NCI-H510A treated with DMSO at 0.1 percent for 48 hours (cell line): Measurements from ENCODE around the gene ASB14.
"Not testable (repeated sequence)": the region's sequence is repeated elsewhere in the genome, so short reads cannot be mapped to it uniquely, and the experiment has no call there.

ENCODE experiments used
- DNase-seq: peaks from one replicate; lab custom pipeline; 2025; lab: John Stamatoyannopoulos, UW

Gene ASB14

DNA sequence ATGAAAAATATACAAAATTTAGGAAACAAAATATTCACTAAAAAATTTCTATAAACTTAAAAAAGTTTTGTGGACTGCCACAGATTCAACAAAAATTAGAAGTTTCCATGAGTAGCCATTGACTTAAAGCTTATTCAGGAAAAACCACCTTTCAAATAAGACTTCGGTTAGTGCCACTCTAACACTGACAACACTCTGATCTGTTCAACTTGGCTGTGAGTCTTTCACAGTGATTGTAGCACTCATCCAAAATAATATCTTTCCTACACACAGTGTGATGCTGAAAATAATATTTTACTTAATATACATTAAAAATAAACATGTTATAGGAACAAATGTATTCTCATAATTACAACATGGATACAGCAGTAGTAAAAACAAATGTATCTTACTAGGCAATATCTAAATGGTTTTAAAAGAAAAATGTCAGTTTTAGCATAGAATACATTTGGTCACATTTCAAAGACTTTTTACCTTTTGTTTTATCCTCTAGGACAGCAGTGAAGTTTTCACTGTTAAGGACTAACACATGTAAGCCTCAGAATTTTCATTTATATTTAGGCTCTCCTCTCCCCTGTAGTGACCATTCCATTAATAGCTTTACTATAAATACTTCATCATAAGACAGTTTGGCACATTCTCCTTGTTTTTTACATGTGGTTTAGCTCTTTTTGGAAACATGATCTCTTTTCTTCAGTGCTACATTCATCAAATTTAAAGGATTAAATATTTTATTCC, at the start of gene ASB14:
ASB14 (minus strand) TSS at position 527 of the 738 bp plus-strand sequence. CDS start 652 bp downstream, outside the sequence.
- DNase-seq = no peak

DNA sequence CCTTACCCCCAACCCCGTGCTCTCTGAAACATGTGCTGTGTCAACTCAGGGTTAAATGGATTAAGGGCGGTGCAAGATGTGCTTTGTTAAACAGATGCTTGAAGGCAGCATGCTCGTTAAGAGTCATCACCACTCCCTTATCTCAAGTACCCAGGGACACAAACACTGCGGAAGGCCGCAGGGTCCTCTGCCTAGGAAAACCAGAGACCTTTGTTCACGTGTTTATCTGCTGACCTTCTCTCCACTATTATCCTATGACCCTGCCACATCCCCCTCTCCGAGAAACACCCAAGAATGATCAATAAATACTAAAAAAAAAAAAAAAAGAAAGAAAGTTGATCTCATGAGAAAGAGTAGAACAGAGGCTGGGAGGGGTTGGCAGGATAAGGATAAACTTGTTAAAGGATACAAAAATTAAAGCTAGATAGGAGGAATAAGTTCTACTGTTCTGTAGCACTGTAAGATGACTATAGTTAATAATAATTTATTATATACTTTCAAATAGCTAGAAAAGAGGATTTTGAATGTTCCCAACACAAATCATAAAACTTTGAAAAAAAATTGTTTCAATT, 46.7 kb upstream of the ASB14 start:
- not testable (repeated sequence) for DNase-seq

- DNase-seq = not testable (repeated sequence)
Measured at GRCh38 chr3:57338272-57339070, 46.0 kb upstream of the ASB14 start.

- DNase-seq = no peak
Measured at GRCh38 chr3:57335283-57335938, 42.9 kb upstream of the ASB14 start.

- DNase-seq = peak; percentile 38
Measured at GRCh38 chr3:57331078-57331610, 38.7 kb upstream of the ASB14 start.

- not testable (repeated sequence) for DNase-seq
Measured at GRCh38 chr3:57326498-57326897, 34.0 kb upstream of the ASB14 start.

GRCh38 chr3:57314204-57314603, 21.7 kb upstream of the ASB14 start:
- no peak for DNase-seq

- DNase-seq = no peak
Measured at GRCh38 chr3:57309769-57310360, 17.4 kb upstream of the ASB14 start.

- not testable (repeated sequence) for DNase-seq
Measured at GRCh38 chr3:57303520-57303919, 11.0 kb upstream of the ASB14 start.

GRCh38 chr3:57298041-57298440, 5.6 kb upstream of the ASB14 start:
- DNase-seq = no peak

DNA sequence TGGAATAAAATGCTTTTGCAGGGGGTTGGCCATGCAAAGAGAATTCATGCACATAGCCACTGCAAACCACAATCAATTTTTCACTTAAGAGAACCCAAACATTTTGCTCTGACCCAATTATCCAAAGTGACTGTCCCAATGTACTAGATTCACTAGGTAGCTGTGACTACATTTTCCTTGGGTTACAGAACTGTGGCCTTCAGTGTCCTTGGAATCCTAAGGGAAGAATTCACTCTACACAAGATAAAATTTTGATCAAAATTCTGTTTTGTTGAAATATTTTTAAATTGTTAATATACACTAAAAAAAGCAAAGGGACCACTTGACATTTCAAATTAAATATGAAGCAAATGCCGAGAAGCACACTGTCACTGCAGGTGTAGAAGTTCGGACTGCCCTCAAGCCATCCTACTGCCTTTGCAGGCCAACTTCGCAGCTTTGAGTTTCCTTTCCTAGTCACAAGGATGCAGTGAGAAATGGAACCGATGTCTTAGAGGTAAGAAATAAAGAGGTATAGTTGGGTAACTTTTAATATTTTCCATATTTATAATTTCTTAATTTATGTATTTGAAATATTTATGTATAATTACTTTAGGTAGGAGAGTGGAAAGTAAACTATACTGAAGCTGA, 527 bp upstream of the ASB14 start:
- no peak for DNase-seq

DNA sequence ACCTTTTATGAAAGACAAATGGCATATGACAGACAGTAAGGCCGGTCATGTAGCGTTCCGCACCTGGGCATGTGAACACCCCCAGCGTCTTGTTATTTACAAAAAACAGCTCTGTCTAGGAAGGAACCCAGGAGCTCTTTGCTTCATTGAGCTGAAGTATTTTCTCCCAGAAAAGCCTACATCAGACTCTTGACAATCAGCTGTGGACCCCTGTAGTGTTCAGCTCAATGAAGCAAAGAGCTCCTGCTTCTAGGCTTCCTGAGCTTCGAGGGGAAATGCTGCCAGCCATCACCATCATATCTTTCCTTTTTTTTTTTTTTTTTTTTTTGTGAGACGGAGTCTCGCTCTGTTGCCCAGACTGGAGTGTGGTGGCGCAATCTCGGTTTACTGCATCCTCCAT, 4.1 kb downstream of the ASB14 start:
- no peak for DNase-seq

GRCh38 chr3:57287205-57287604, 5.3 kb downstream of the ASB14 start:
- DNase-seq = no peak

- no peak for DNase-seq
Measured at GRCh38 chr3:57283334-57283733, 9.2 kb downstream of the ASB14 start.

- DNase-seq = no peak
Measured at GRCh38 chr3:57281715-57282114, 10.8 kb downstream of the ASB14 start.

- no peak for DNase-seq
Measured at GRCh38 chr3:57279685-57280084, 12.8 kb downstream of the ASB14 start.

DNA sequence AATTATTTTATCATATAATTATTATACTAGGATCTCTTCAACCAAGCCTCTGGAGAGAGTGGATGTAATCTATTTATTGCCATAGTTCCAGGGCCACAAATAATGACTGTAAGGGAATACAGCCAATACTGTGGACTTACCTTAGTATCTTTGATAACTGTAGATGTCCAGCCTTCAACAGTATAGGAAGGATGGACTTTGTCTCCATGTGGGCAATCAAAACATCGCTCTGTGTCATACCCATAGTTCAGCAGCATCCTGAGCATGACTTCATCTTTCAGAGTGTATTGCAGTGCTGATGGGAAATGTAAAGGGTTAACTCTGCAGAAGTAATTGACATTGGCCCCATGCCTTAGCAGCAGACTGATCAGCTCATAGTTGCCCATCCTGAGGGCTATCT, 14.2 kb downstream of the ASB14 start:
- DNase-seq = no peak

- no peak for DNase-seq
Measured at GRCh38 chr3:57275393-57275792, 17.1 kb downstream of the ASB14 start.

DNA sequence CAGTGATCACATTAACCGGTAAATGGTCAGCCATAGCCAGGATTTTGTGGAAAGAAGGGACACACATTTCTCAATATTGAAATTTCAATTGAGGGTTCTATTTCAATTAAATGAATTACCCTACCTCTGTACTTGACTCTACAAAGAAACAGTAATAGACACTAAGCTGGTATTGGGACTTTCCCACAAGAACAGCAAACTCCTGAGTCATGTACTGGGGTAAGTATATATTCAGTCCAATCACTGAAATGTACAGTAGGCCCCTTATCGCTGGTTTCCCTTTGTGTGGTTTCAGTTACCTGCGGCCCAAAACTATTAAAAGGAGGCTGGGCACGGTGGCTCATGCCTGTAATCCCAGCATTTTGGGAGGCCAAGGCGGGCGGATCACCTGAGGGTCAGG, 17.6 kb downstream of the ASB14 start:
- no peak for DNase-seq

DNA sequence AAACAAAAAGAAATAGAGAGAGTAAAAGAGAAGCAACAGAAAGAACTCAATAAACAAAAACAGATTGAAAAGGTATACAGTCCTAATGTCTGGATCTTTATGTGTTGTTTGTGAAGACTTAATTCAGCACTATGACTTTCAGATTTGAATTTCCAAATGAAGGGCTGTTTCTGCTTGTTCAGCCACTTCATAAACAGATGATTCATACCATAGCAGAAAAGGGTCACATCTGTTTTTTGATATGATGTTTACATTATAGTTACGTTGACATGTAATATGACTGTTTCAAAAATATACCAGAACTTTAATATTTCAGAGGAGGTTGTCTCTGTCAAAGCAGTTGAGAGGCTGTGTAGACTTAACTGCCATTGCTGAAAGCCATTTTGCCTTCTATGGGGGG, 24.1 kb downstream of the ASB14 start:
- DNase-seq = no peak

GRCh38 chr3:57261929-57262328, 30.6 kb downstream of the ASB14 start:
- DNase-seq = no peak
